Effector memory CD8-positive, alpha-beta T cell (primary cell): ENCODE measurements around the gene OGT.
A peak's percentile ranks its signal among the peaks of the same experiment; 100 is the strongest.

Source experiments
- ATAC-seq: fragments of 150-1000 bp; cut with Tn5 transposase; replicated peaks from 2 replicates; pipeline ENCODE4 v1.10.0; 2021; ENCODE audit warnings: mild to moderate bottlenecking, moderate library complexity
- DNase-seq, 3 experiments: peaks; one replicate each; pipeline ENCODE4 v3.0.0; 2021
- H3K27ac Mint-ChIP-seq, 2 donors: one replicate each; pipeline ENCODE4 v1.8.0; 2022; ENCODE audit warnings: mild to moderate bottlenecking in 2 of 2, mixed read lengths in 2 of 2, moderate library complexity in 2 of 2
- H3K27me3 Mint-ChIP-seq, 2 donors: one replicate each; pipeline ENCODE4 v1.8.0; 2022; ENCODE audit warnings: mixed read lengths in 2 of 2
- H3K36me3 Mint-ChIP-seq: one replicate; pipeline ENCODE4 v1.8.0; 2022; ENCODE audit warnings: mild to moderate bottlenecking, moderate library complexity, mixed read lengths; ENCODE audit not compliant: insufficient read depth
- H3K4me1 Mint-ChIP-seq, 2 donors: one replicate each; pipeline ENCODE4 v1.8.0; 2022; ENCODE audit warnings: low read depth in 2 of 2, mixed read lengths in 2 of 2
- H3K4me3 Mint-ChIP-seq, 2 donors: one replicate each; pipeline ENCODE4 v1.8.0; 2022; ENCODE audit warnings: mild to moderate bottlenecking in 2 of 2, mixed read lengths in 2 of 2, moderate library complexity in 2 of 2
- H3K9me3 Mint-ChIP-seq, 2 donors: one replicate each; pipeline ENCODE4 v1.8.0; 2022; ENCODE audit warnings: mixed read lengths in 2 of 2

OGT gene

GRCh38 chrX:71612256-71612655, 79.4 kb downstream of the OGT start:
- Mint-ChIP-seq H3K4me1 (peaks cover 45 to 49% of the 10 kb centered on the region in 2 donors), H3K4me3 (no peak overlapping the region), H3K27me3 (no peaks in the 10 kb centered on the region), H3K36me3 (peaks cover 59% of the 10 kb centered on the region), H3K9me3 (no peaks in the 10 kb centered on the region), H3K27ac (peak overlapping the region in 1 of 2 donors; percentile 71)
- DNase-seq (no peak), ATAC-seq (no peak)

GRCh38 chrX:71615056-71615455, 82.2 kb downstream of the OGT start:
- ATAC-seq = no peak
- no peaks in the 10 kb centered on the region for H3K27me3 Mint-ChIP-seq
- H3K36me3 Mint-ChIP-seq = peaks cover 63% of the 10 kb centered on the region
- peaks cover 40 to 49% of the 10 kb centered on the region in 2 donors for H3K4me1 Mint-ChIP-seq
- peak overlapping the region; percentile 98 for H3K27ac Mint-ChIP-seq
- DNase-seq = no peak
- peak overlapping the region; percentile 89 to 92 for H3K4me3 Mint-ChIP-seq
- H3K9me3 Mint-ChIP-seq = no peaks in the 10 kb centered on the region

- peaks cover 44 to 46% of the 10 kb centered on the region in 2 donors for H3K4me1 Mint-ChIP-seq
- DNase-seq (no peak), ATAC-seq (no peak)
- H3K4me3 Mint-ChIP-seq = peak overlapping the region; percentile 89 to 92
- peaks cover 66% of the 10 kb centered on the region for H3K36me3 Mint-ChIP-seq
- peak overlapping the region; percentile 98 for H3K27ac Mint-ChIP-seq
- H3K9me3 Mint-ChIP-seq = no peaks in the 10 kb centered on the region
- no peaks in the 10 kb centered on the region for H3K27me3 Mint-ChIP-seq
Measured at GRCh38 chrX:71615954-71616353, 83.0 kb downstream of the OGT start.

GRCh38 chrX:71616672-71617529, 84.0 kb downstream of the OGT start:
- DNase-seq = peak in 1 of 3 experiments; percentile 39
- peak overlapping the region; percentile 89 to 92 for H3K4me3 Mint-ChIP-seq
- H3K4me1 Mint-ChIP-seq = peaks cover 46 to 49% of the 10 kb centered on the region in 2 donors
- peak; percentile 34 for ATAC-seq
- peak overlapping the region; percentile 98 for H3K27ac Mint-ChIP-seq
- no peaks in the 10 kb centered on the region for H3K27me3 Mint-ChIP-seq
- H3K36me3 Mint-ChIP-seq = peaks cover 61% of the 10 kb centered on the region
- no peaks in the 10 kb centered on the region for H3K9me3 Mint-ChIP-seq

- Mint-ChIP-seq H3K36me3 (peaks cover 68% of the 10 kb centered on the region), H3K4me3 (peak overlapping the region; percentile 89 to 92), H3K4me1 (peaks cover 51 to 52% of the 10 kb centered on the region in 2 donors), H3K27ac (peak overlapping the region; percentile 98), H3K27me3 (no peaks in the 10 kb centered on the region), H3K9me3 (no peaks in the 10 kb centered on the region)
- ATAC-seq (no peak), DNase-seq (no peak)
Measured at GRCh38 chrX:71617742-71618141, 84.8 kb downstream of the OGT start.

- DNase-seq = peak in 2 of 3 experiments; percentile 29 to 44
- peak; percentile 27 for ATAC-seq
- Mint-ChIP-seq H3K36me3 (peaks cover 71% of the 10 kb centered on the region), H3K4me3 (peak within 1 kb of the TSS; percentile 89 to 92), H3K4me1 (peaks cover 55 to 58% of the 10 kb centered on the region in 2 donors), H3K27me3 (no peaks in the 10 kb centered on the region), H3K27ac (peak within 1 kb of the TSS; percentile 98), H3K9me3 (no peaks in the 10 kb centered on the region)
Measured at GRCh38 chrX:71618303-71618721, 85.4 kb downstream of the OGT start, which contains the start of gene CXCR3. Gene CXCR3 (minus strand): TSS chrX:71618511. CDS start chrX:71618449, 62 bp downstream.

- DNase-seq = no peak
- no peak for ATAC-seq
- no peaks in the 10 kb centered on the region for H3K27me3 Mint-ChIP-seq
- H3K4me1 Mint-ChIP-seq = peaks cover 57 to 63% of the 10 kb centered on the region in 2 donors
- no peaks in the 10 kb centered on the region for H3K9me3 Mint-ChIP-seq
- H3K4me3 Mint-ChIP-seq = peak overlapping the region; percentile 89 to 92
- H3K36me3 Mint-ChIP-seq = peaks cover 75% of the 10 kb centered on the region
- peak overlapping the region; percentile 98 for H3K27ac Mint-ChIP-seq
Measured at GRCh38 chrX:71618787-71619186, 85.9 kb downstream of the OGT start.

- DNase-seq (peak; percentile 39 to 57 (median 41)), ATAC-seq (peak; percentile 45)
- Mint-ChIP-seq H3K4me1 (peaks cover 58 to 65% of the 10 kb centered on the region in 2 donors), H3K9me3 (no peaks in the 10 kb centered on the region), H3K27ac (peak overlapping the region; percentile 98), H3K27me3 (no peaks in the 10 kb centered on the region), H3K4me3 (peak overlapping the region; percentile 89 to 92), H3K36me3 (peaks cover 71% of the 10 kb centered on the region)
Measured at GRCh38 chrX:71619193-71619592, 86.3 kb downstream of the OGT start.

- peaks cover 56 to 64% of the 10 kb centered on the region in 2 donors for H3K4me1 Mint-ChIP-seq
- H3K4me3 Mint-ChIP-seq = peak overlapping the region; percentile 89 to 92
- no peaks in the 10 kb centered on the region for H3K9me3 Mint-ChIP-seq
- peaks cover 65% of the 10 kb centered on the region for H3K36me3 Mint-ChIP-seq
- no peak for DNase-seq
- no peak for ATAC-seq
- no peaks in the 10 kb centered on the region for H3K27me3 Mint-ChIP-seq
- peak overlapping the region; percentile 98 for H3K27ac Mint-ChIP-seq
Measured at GRCh38 chrX:71619986-71620385, 87.1 kb downstream of the OGT start.

- Mint-ChIP-seq H3K9me3 (no peaks in the 10 kb centered on the region), H3K27ac (peak overlapping the region; percentile 98), H3K27me3 (no peaks in the 10 kb centered on the region), H3K4me3 (peak overlapping the region; percentile 52 to 84), H3K4me1 (peaks cover 42 to 51% of the 10 kb centered on the region in 2 donors), H3K36me3 (peaks cover 51% of the 10 kb centered on the region)
- DNase-seq = no peak
- ATAC-seq = no peak
Measured at GRCh38 chrX:71621603-71622002, 88.7 kb downstream of the OGT start.

GRCh38 chrX:71622032-71622575, 89.2 kb downstream of the OGT start:
- Mint-ChIP-seq H3K36me3 (peaks cover 46% of the 10 kb centered on the region), H3K4me1 (peaks cover 37 to 48% of the 10 kb centered on the region in 2 donors), H3K27me3 (no peaks in the 10 kb centered on the region), H3K4me3 (peak overlapping the region; percentile 84 to 85), H3K27ac (peak overlapping the region; percentile 98), H3K9me3 (no peaks in the 10 kb centered on the region)
- ATAC-seq = peak; percentile 3
- DNase-seq = peak in 1 of 3 experiments; percentile 14

- no peaks in the 10 kb centered on the region for H3K9me3 Mint-ChIP-seq
- peak; percentile 72 for ATAC-seq
- peaks cover 32 to 44% of the 10 kb centered on the region in 2 donors for H3K4me1 Mint-ChIP-seq
- peak overlapping the region; percentile 98 for H3K27ac Mint-ChIP-seq
- peak overlapping the region; percentile 84 to 85 for H3K4me3 Mint-ChIP-seq
- H3K36me3 Mint-ChIP-seq = peaks cover 40% of the 10 kb centered on the region
- DNase-seq = peak; percentile 67 to 73 (median 68)
- no peaks in the 10 kb centered on the region for H3K27me3 Mint-ChIP-seq
Measured at GRCh38 chrX:71622576-71623450, 89.9 kb downstream of the OGT start.

- Mint-ChIP-seq H3K4me3 (peak overlapping the region; percentile 84 to 85), H3K4me1 (peaks cover 27 to 39% of the 10 kb centered on the region in 2 donors), H3K36me3 (peaks cover 31% of the 10 kb centered on the region), H3K27ac (peak overlapping the region; percentile 98), H3K27me3 (no peaks in the 10 kb centered on the region), H3K9me3 (no peaks in the 10 kb centered on the region)
- DNase-seq = peak in 1 of 3 experiments; percentile 23
- ATAC-seq = peak; percentile 20
Measured at GRCh38 chrX:71623714-71624113, 90.8 kb downstream of the OGT start.
